HG03565 (cell line): ENCODE results near the gene VSTM2A.
"Not testable (repeated sequence)": the region's sequence is repeated elsewhere in the genome, so short reads cannot be mapped to it uniquely, and the experiment has no call there.

Experiments
- ATAC-seq: cut with Tn5 transposase; IDR thresholded peaks from one replicate; pipeline ENCODE4 v1.9.1; 2021; ENCODE audit warnings: mild to moderate bottlenecking, moderate library complexity; ENCODE audit not compliant: unreplicated experiment

The VSTM2A gene

GRCh38 chr7:54541669-54542625 is at the start of gene VSTM2A:
VSTM2A (plus strand) TSS chr7:54542375; CDS start chr7:54542731, 356 bp downstream.
- ATAC-seq, result no peak

- ATAC-seq, result not testable (repeated sequence)
Measured at GRCh38 chr7:54504531-54504930, 37.6 kb upstream of the VSTM2A start.

- ATAC-seq, result no peak
Measured at GRCh38 chr7:54529568-54529967, 12.6 kb upstream of the VSTM2A start.

- no peak for ATAC-seq
Measured at GRCh38 chr7:54538122-54538521, 4.1 kb upstream of the VSTM2A start.

- ATAC-seq, result no peak
Measured at GRCh38 chr7:54543051-54543488, 895 bp downstream of the VSTM2A start.

- no peak for ATAC-seq
Measured at GRCh38 chr7:54544149-54544526, 2.0 kb downstream of the VSTM2A start.

- ATAC-seq, result no peak
Measured at GRCh38 chr7:54544527-54545240, 2.5 kb downstream of the VSTM2A start.

GRCh38 chr7:54545241-54545563 is 3.0 kb downstream of the VSTM2A start:
- ATAC-seq, result no peak

GRCh38 chr7:54546081-54546985 is 4.2 kb downstream of the VSTM2A start:
- no peak for ATAC-seq

GRCh38 chr7:54546986-54547314 is 4.8 kb downstream of the VSTM2A start:
- no peak for ATAC-seq

GRCh38 chr7:54550471-54550870 is 8.3 kb downstream of the VSTM2A start:
- no peak for ATAC-seq

GRCh38 chr7:54556121-54556520 is 13.9 kb downstream of the VSTM2A start:
- ATAC-seq, result no peak

GRCh38 chr7:54559401-54559800 is 17.2 kb downstream of the VSTM2A start:
- no peak for ATAC-seq

GRCh38 chr7:54560198-54560597 is 18.0 kb downstream of the VSTM2A start:
- ATAC-seq, result no peak

GRCh38 chr7:54560723-54561122 is 18.5 kb downstream of the VSTM2A start:
- ATAC-seq, result no peak

- ATAC-seq, result no peak
Measured at GRCh38 chr7:54563329-54563916, 21.2 kb downstream of the VSTM2A start.

GRCh38 chr7:54565432-54565831 is 23.3 kb downstream of the VSTM2A start:
- ATAC-seq, result no peak

- ATAC-seq, result no peak
Measured at GRCh38 chr7:54581511-54581910, 39.3 kb downstream of the VSTM2A start.

GRCh38 chr7:54591404-54592386 is 49.5 kb downstream of the VSTM2A start:
- no peak for ATAC-seq

- peak; percentile 100 for ATAC-seq
Measured at GRCh38 chr7:54596747-54597146, 54.6 kb downstream of the VSTM2A start.
